Stomach smooth muscle (tissue), 2 donors: ENCODE results near the gene FGFBP1.

Experiments
- H3K27ac ChIP-seq: one replicate; pipeline ENCODE4 v1.7.0; 2013; ENCODE audit warnings: mild to moderate bottlenecking, low read length, inconsistent platforms
- H3K27me3 ChIP-seq, 2 donors: one replicate each; pipeline ENCODE4 v1.7.0; 2013; ENCODE audit warnings: low read length in 2 of 2; ENCODE audit not compliant: insufficient read depth in 2 of 2, control insufficient read depth in 1 of 2
- H3K36me3 ChIP-seq, 2 donors: one replicate each; pipeline ENCODE4 v1.7.0; 2013; ENCODE audit warnings: low read length in 2 of 2; ENCODE audit not compliant: control insufficient read depth in 2 of 2, insufficient read depth in 2 of 2
- H3K4me1 ChIP-seq: one replicate; pipeline ENCODE4 v1.7.0; 2013; ENCODE audit warnings: low read length; ENCODE audit not compliant: control insufficient read depth, insufficient read depth
- H3K4me3 ChIP-seq, 2 donors: one replicate each; pipeline ENCODE4 v1.7.0; 2013; ENCODE audit warnings: low read length in 2 of 2
- H3K9ac ChIP-seq, 2 donors: one replicate each; pipeline ENCODE4 v1.7.0; 2013; ENCODE audit warnings: low read length in 2 of 2, mild to moderate bottlenecking in 1 of 2
- H3K9me3 ChIP-seq, 2 donors: one replicate each; pipeline ENCODE4 v1.7.0; 2013; ENCODE audit warnings: low read length in 2 of 2; ENCODE audit not compliant: control insufficient read depth in 2 of 2
- donor health status: healthy.
- donor health status: Pancreatic carcinoma.

Gene FGFBP1

GRCh38 chr4:15912236-15912635 lies 26.3 kb downstream of the FGFBP1 start:
- no peak overlapping the region for H3K27ac ChIP-seq
- H3K9ac ChIP-seq, result no peak overlapping the region
- H3K27me3 ChIP-seq, result no peaks in the 10 kb centered on the region
- no peak overlapping the region for H3K4me3 ChIP-seq
- H3K36me3 ChIP-seq, result no peaks in the 10 kb centered on the region
- peaks cover 6% of the 10 kb centered on the region for H3K4me1 ChIP-seq
- no peaks in the 10 kb centered on the region for H3K9me3 ChIP-seq

GRCh38 chr4:15910155-15910940 lies 28.2 kb downstream of the FGFBP1 start:
- Histone ChIP-seq H3K27ac (no peak overlapping the region), H3K4me1 (peaks cover 16% of the 10 kb centered on the region), H3K36me3 (no peaks in the 10 kb centered on the region), H3K9ac (no peak overlapping the region), H3K9me3 (no peaks in the 10 kb centered on the region), H3K27me3 (no peaks in the 10 kb centered on the region), H3K4me3 (no peak overlapping the region)

GRCh38 chr4:15907430-15907829 lies 31.1 kb downstream of the FGFBP1 start:
- Histone ChIP-seq H3K4me3 (no peak overlapping the region), H3K9me3 (no peaks in the 10 kb centered on the region), H3K9ac (no peak overlapping the region), H3K27ac (no peak overlapping the region), H3K36me3 (no peaks in the 10 kb centered on the region), H3K4me1 (peaks cover 16% of the 10 kb centered on the region), H3K27me3 (no peaks in the 10 kb centered on the region)

GRCh38 chr4:15906020-15906443 lies 32.5 kb downstream of the FGFBP1 start:
- Histone ChIP-seq H3K4me3 (no peak overlapping the region), H3K27ac (no peak overlapping the region), H3K27me3 (no peaks in the 10 kb centered on the region), H3K9ac (no peak overlapping the region), H3K36me3 (no peaks in the 10 kb centered on the region), H3K4me1 (peaks cover 16% of the 10 kb centered on the region), H3K9me3 (no peaks in the 10 kb centered on the region)

GRCh38 chr4:15902746-15903145 lies 35.8 kb downstream of the FGFBP1 start:
- Histone ChIP-seq H3K4me3 (no peak overlapping the region), H3K27ac (no peak overlapping the region), H3K9ac (no peak overlapping the region), H3K9me3 (no peaks in the 10 kb centered on the region), H3K36me3 (no peaks in the 10 kb centered on the region), H3K4me1 (peaks cover 15% of the 10 kb centered on the region), H3K27me3 (no peaks in the 10 kb centered on the region)

GRCh38 chr4:15901998-15902397 lies 36.5 kb downstream of the FGFBP1 start:
- Histone ChIP-seq H3K9me3 (no peaks in the 10 kb centered on the region), H3K27me3 (no peaks in the 10 kb centered on the region), H3K27ac (no peak overlapping the region), H3K4me1 (peaks cover 12% of the 10 kb centered on the region), H3K9ac (no peak overlapping the region), H3K4me3 (no peak overlapping the region), H3K36me3 (no peaks in the 10 kb centered on the region)

- Histone ChIP-seq H3K4me1 (peaks cover 6% of the 10 kb centered on the region), H3K9ac (no peak overlapping the region), H3K4me3 (no peak overlapping the region), H3K9me3 (no peaks in the 10 kb centered on the region), H3K27me3 (no peaks in the 10 kb centered on the region), H3K36me3 (no peaks in the 10 kb centered on the region), H3K27ac (no peak overlapping the region)
Measured at GRCh38 chr4:15901007-15901406, 37.5 kb downstream of the FGFBP1 start.

- H3K36me3 ChIP-seq, result no peaks in the 10 kb centered on the region
- no peak overlapping the region for H3K9ac ChIP-seq
- no peaks in the 10 kb centered on the region for H3K9me3 ChIP-seq
- H3K4me3 ChIP-seq, result no peak overlapping the region
- no peaks in the 10 kb centered on the region for H3K27me3 ChIP-seq
- H3K27ac ChIP-seq, result no peak overlapping the region
- H3K4me1 ChIP-seq, result peaks cover 8% of the 10 kb centered on the region
Measured at GRCh38 chr4:15899511-15899910, 39.0 kb downstream of the FGFBP1 start.

GRCh38 chr4:15898902-15899301 lies 39.6 kb downstream of the FGFBP1 start:
- Histone ChIP-seq H3K9ac (no peak overlapping the region), H3K4me3 (no peak overlapping the region), H3K27me3 (no peaks in the 10 kb centered on the region), H3K9me3 (no peaks in the 10 kb centered on the region), H3K27ac (no peak overlapping the region), H3K4me1 (peaks cover 14% of the 10 kb centered on the region), H3K36me3 (no peaks in the 10 kb centered on the region)

GRCh38 chr4:15897577-15897976 lies 41.0 kb downstream of the FGFBP1 start:
- Histone ChIP-seq H3K9ac (no peak overlapping the region), H3K27ac (no peak overlapping the region), H3K4me1 (peaks cover 17% of the 10 kb centered on the region), H3K9me3 (no peaks in the 10 kb centered on the region), H3K36me3 (no peaks in the 10 kb centered on the region), H3K4me3 (no peak overlapping the region), H3K27me3 (no peaks in the 10 kb centered on the region)
